HCT116 (cell line): ENCODE measurements around the gene OR4D2.

Source experiments
- CBX3 ChIP-seq: IDR thresholded peaks from 2 replicates; pipeline ENCODE4 v1.6.1; 2012; ENCODE audit warnings: low read depth
- CEBPB ChIP-seq: IDR thresholded peaks from 2 replicates; pipeline ENCODE4 v1.6.1; 2012; ENCODE audit warnings: low read depth
- EGR1 ChIP-seq: IDR thresholded peaks from 2 replicates; pipeline ENCODE4 v1.6.1; 2012; ENCODE audit warnings: low read depth
- EZH2 ChIP-seq: fragments of 200-600 bp; sonication (generic); IDR thresholded peaks from 2 replicates; pipeline ENCODE4 v1.6.1; 2017; ENCODE audit warnings: antibody characterized with exemption, mixed run types
- EZH2phosphoT487 ChIP-seq: fragments of 200-600 bp; IDR thresholded peaks from 2 replicates; pipeline ENCODE4 v1.6.1; 2018; ENCODE audit warnings: antibody characterized with exemption, borderline replicate concordance
- JUND ChIP-seq: IDR thresholded peaks from 2 replicates; pipeline ENCODE4 v1.6.1; 2012
- POLR2A ChIP-seq: IDR thresholded peaks from 2 replicates; pipeline ENCODE4 v1.7.0; 2011; ENCODE audit warnings: borderline replicate concordance; ENCODE audit not compliant: insufficient read depth, insufficient read length; ENCODE audit errors: extremely low read depth
- POLR2AphosphoS5 ChIP-seq: IDR thresholded peaks from 2 replicates; pipeline ENCODE4 v1.6.1; 2011; ENCODE audit warnings: mild to moderate bottlenecking, low read depth, low read length, moderate library complexity
- ZFX ChIP-seq: fragments of 450-650 bp; IDR thresholded peaks from 2 replicates; pipeline ENCODE4 v1.6.1; 2017
- TF ChIP-seq, protein P1 (sequence below), 3 experiments: fragments of 200-600 bp in 1 of 3; sonication (generic) in 1 of 3; IDR thresholded peaks in 2 of 3; conservative IDR thresholded peaks in 1 of 3; 2 replicates each; pipeline ENCODE4 v1.5.1; 2012 to 2017; ENCODE audit warnings: low read depth in 2 of 3, low read length in 2 of 3, antibody characterized with exemption in 1 of 3, borderline replicate concordance in 1 of 3, control low read depth in 1 of 3, mild to moderate bottlenecking in 1 of 3, mixed read lengths in 1 of 3, mixed run types in 1 of 3, moderate library complexity in 1 of 3; ENCODE audit not compliant: insufficient read depth in 1 of 3
- TF ChIP-seq, protein P2 (sequence below): IDR thresholded peaks from 2 replicates; pipeline ENCODE4 v1.6.1; 2012

DNA sequence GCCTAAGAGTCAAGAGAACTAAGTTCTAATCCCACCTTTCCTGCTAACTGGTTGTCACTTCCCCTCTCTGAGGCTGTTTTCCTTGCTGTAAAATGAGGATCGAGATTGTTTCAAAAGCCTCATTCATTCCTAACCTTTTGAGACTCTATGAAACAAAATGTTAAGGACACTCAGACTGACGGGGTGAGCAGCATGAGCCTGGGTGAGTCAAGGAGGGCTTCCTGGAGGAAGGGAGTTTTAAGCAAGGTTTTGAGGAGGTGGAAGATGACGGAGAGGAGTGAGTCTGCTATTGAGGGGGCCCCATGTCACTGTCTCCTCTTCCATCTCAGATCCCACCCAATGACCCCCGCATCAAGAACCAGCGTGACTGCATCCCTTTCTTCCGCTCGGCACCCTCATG, 29.8 kb downstream of the OR4D2 start:
- TF ChIP-seq, protein P1, sequence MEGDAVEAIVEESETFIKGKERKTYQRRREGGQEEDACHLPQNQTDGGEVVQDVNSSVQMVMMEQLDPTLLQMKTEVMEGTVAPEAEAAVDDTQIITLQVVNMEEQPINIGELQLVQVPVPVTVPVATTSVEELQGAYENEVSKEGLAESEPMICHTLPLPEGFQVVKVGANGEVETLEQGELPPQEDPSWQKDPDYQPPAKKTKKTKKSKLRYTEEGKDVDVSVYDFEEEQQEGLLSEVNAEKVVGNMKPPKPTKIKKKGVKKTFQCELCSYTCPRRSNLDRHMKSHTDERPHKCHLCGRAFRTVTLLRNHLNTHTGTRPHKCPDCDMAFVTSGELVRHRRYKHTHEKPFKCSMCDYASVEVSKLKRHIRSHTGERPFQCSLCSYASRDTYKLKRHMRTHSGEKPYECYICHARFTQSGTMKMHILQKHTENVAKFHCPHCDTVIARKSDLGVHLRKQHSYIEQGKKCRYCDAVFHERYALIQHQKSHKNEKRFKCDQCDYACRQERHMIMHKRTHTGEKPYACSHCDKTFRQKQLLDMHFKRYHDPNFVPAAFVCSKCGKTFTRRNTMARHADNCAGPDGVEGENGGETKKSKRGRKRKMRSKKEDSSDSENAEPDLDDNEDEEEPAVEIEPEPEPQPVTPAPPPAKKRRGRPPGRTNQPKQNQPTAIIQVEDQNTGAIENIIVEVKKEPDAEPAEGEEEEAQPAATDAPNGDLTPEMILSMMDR (IDR thresholded peaks at IDR 0.05 in 2 of 3, conservative IDR thresholded peaks at IDR 0.05 in 1 of 3; ENCODE audit: borderline replicate concordance in 1 of 3, insufficient read depth in 1 of 3, low read depth in 2 of 3, low read length in 2 of 3), result no peak
- TF ChIP-seq EZH2, result no peak
- TF ChIP-seq EZH2phosphoT487, result no peak
- no peak for TF ChIP-seq EGR1
- TF ChIP-seq POLR2AphosphoS5, result no peak
- TF ChIP-seq ZFX, result no peak
- TF ChIP-seq POLR2A, result no peak
- TF ChIP-seq CEBPB, result no peak
- TF ChIP-seq CBX3, result no peak
- TF ChIP-seq, protein P2, sequence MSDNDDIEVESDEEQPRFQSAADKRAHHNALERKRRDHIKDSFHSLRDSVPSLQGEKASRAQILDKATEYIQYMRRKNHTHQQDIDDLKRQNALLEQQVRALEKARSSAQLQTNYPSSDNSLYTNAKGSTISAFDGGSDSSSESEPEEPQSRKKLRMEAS, result no peak
- TF ChIP-seq JUND, result no peak
